GM18907 (cell line): ENCODE results near the gene NSG2.

ENCODE experiments used
- ATAC-seq: cut with Tn5 transposase; IDR thresholded peaks from one replicate; pipeline ENCODE4 v1.9.1; 2021; ENCODE audit warnings: mild to moderate bottlenecking, moderate library complexity; ENCODE audit not compliant: unreplicated experiment

Gene NSG2

DNA sequence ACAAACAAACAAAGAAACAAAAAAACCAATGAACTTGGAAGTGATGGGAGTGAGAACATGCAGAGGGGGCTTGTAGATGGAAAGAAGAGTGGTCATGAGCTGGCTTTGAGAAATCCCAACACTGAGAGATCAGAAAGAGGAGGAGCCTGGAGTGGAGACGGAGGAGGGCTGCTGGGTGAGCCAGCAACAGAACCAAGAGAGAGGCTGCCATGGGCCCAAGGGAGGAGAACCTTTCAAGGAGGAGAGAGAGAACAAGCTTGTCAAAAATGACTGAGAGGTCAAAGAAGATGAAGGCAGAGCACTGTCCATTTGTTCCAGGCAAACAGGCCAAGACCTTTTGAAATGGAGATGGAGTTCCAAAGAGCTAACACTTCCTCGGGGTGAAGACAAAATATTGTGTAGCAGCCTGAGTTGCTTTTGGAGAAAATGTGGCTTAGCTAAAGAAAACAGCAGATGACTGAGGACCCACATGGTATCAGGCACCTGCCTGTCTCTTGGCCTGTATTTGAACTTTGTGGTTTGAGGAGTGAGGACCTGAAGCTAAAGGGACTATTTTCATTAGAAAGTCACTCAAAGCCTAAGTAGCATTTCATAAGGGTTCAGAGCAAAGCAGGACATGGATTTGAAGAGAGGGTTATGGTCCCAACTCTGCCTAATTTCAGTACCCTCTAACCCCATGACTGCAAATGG is 13.1 kb downstream of the NSG2 start:
- ATAC-seq: no peak

DNA sequence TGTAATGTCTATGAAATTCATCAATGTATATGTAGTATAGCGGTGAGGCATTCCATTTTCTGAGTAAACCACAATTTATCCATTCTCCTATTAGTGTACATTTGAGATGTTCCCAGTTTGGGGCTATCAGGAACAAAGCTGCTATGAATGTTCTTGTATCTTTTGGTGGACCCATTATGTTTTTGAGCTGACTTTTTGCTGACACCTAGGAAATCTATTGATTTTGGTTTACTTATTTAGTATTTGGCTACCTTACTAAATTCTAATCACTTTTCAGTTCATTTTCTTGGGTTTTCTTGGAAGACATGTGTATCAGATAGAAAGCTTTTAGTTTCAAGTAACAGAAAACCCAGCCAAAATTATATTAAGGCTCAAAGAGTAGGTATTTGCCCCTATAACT is 13.7 kb downstream of the NSG2 start:
- ATAC-seq: no peak

DNA sequence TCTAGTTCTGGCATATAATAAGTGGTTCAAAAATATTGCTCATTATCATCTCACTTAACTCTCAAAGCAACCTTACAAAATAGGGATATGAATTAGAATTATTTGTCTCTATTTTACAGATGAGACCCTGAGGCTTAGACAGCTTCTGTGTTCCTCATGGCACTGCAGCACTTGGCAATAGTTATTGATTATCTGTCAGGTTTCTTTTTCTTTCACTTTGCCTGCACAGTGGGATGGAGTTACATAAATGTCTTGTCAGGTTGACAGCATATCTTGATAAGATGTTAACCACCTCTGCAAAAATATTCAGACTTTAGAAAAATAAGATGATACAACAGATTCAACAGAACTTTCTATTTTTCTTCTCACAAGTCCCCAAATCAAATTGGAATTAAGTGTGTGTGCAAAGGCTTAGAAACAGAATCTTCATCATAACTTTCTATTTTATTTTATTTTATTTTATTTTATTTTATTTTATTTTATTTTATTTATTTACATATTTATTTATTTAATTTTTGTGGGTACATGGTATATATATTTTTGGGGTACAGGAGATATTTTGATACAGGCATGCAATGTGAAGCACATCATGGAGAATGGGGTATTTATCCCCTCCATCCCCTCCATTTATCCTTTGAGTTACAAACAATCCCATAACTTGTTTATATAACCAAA is 17.7 kb downstream of the NSG2 start:
- no peak for ATAC-seq

DNA sequence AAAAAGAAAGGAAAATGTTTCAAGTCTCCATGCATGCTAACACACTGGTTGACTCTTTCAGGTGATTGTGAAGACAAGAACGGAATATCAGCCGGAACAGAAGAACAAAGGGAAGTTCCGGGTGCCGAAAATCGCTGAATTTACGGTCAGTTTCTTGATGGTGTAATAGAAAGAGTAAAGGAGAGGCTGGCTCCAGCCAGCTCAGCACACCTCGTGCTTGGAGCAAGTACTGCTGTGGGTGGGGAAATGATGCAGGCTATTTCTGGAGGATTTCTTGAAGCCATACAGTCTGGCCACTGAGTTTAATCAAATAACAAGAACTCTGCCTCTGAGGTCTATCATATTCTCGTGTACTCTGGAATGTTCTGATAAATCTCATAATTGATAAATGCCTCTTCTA is 18.7 kb downstream of the NSG2 start:
- no peak for ATAC-seq

DNA sequence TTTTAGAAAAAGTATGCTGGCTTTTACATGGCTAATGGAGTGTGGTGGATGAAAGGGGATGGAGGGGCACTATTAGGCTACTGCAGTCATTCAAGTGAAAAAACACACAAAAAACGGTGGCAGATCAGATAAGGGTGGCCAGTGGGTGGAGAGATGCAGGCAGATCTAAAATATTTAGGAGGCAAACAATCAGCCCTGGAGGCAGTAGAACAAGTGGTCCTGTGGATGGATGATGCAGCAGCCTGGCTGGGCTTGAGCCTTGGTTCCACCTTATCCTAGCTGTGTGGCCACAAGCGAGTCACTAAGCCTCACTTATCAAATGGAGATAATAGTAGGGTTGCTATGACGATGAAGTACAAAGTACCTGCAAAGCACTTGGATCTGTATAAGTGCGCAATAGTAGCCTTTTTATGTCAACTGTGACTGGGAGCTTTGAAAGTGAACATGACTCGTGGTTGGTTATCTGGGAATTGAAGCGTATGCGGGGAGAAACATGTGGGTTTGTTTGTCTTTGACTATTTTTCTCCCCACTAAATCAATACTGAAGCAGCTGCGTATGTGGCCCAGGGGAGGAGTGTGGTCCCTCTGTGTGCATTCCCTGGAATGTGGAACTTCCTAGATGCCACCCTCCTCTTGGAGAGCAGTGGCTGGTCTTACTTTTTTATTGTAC is 20.2 kb downstream of the NSG2 start:
- ATAC-seq: no peak

DNA sequence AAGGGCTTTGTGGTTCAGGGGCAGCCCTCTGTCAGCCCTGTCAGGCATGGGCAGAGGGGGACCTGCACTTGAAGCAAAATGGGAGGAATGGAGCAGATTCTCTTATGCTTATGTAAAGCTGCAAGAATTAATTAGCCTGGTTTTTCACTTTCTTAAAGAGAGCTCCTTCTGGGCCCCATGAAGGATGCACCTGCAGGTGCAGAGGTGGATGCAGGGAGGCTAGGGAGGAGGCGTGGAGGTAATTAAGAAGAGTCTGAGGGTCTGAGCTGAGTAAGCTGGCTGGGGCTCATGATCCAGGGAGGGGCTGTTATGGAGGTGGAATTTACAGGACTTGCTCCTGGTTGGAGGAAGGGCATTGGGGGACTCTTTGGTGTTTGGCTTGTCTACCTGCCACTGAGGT is 22.0 kb downstream of the NSG2 start:
- ATAC-seq: no peak

DNA sequence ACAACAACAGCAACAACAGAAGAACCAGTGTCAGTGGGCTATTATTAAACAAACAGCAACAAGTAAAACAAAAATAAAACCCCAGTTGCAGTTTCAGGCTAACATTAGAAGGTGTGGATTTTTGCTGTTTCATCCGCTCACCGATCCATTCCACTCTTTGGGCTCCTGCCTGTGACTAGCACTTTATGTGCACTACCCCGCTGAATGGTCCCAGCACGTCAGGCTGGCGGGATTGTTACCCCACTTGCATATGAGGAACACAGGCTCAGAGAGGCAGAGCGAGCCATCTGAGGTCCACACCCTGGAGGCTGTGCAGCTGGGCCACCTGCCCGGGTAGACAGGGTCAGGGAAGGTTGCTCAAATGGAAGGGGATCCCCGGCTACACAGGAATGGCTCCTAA is 26.0 kb downstream of the NSG2 start:
- no peak for ATAC-seq

DNA sequence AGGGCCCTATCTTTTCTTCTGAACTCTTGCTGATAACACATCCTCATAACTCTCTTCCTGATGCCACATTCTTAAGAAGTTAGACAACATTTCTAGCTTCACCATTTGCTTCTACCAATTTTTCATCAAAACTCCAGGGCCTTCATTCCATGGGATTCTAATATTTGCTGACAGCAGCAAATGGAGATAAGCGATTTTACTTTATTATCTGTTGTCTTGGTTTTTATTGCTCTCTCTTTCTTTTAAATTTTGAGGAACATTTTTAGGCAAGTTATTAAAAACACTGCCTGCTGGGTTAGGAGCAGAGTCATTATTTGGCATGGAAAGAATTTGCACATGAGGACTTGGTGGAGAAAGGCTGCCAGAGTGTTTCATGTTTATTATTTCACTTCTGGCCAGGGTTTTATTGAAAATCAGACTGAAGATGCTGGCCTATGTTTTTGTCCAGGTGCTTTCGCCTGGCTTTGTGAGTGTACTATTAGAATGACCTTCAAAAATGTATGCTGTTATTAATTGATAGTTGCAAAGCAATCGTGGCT is 27.7 kb downstream of the NSG2 start:
- no peak for ATAC-seq

DNA sequence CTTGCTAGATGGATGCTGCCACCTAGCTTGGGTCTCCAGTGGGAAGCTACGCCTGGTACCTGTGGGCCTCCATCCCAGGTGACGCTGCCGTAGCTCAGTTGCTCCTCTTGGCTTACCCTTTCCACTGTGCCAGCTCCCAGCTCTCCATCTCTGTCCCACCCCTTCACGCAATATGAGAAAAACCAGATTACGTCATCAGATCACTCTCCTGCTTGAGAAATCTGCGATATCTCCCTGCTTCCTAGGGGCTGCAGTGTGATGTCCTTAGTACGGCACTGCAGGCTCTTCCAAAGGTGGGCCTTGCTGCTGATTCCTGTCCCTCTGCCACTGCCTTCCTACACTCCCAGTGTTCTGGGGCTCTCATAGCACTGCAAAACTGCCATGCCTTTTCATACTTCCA is 28.9 kb downstream of the NSG2 start:
- no peak for ATAC-seq

DNA sequence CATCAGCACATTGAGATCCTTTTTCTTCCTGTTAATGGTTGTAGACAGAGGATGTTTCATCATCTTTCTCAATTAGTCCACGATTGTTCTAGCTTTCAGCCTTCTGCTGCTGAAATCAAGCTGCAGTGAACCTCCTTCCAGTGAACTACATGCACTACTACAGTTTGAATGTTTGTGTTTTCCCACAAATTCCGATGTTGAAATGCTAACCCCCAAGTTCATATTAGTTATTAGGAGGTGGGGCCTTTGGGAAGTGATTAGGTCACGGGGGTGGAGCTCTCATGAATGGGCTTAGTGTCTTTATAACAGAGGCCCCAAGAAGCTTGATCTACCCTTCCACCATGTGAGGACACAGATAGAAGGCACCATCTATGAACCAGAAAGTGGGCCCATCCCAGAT is 32.9 kb downstream of the NSG2 start:
- ATAC-seq: no peak

DNA sequence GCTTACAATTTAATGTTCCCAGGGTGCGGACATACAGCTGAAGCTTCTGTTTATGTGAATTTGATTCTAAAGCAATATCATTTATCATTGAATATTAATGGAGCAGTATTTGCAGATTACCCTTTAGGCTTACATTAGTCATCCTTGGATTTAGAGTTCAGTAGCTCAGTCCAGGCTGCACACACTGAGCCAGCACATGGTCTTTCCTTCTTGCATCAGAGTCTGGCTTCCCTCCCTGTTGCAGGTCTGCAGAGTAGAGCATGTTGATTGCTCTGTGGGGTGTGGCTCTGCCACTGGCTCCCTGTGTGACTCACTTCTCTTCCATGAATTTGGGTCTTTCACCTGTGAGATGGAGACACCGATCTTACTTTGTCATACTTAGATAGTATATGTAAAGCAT is 36.8 kb downstream of the NSG2 start:
- no peak for ATAC-seq

DNA sequence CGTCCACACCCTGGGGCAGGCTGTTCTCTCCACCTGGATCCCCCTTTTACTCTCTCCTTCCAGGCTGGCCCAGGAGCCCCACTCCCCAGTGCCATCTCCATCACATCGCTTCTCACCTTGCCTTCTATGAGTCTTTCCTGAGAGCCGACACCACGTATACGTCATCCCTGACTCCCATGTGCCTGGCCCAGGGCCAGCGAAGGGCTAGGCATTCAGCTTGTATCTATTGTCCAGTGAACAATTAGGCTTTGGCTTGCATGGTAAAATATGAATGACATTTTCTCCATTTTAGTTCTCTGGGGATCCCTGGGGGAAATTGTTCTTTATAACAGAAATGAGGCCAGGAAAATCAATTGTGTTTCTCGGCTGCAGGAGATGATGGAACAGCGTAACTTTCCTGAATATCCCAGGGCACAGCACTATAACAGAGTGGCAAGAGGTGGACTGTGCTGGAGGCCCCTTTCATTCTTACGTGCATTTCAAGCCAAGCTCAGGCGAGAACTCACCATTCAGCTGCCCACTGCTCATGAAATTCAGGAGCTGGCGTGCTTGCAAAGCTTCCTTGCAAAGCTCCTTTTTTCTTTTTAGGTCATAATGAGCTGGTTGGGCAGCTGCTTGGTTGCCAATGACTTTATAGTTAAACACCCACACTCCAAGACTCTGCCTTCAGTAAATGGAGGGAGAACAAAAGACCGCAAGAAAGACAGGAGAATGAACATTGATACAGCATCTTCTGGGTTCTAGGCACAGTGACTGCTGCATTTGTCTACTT is 37.7 kb downstream of the NSG2 start:
- no peak for ATAC-seq

DNA sequence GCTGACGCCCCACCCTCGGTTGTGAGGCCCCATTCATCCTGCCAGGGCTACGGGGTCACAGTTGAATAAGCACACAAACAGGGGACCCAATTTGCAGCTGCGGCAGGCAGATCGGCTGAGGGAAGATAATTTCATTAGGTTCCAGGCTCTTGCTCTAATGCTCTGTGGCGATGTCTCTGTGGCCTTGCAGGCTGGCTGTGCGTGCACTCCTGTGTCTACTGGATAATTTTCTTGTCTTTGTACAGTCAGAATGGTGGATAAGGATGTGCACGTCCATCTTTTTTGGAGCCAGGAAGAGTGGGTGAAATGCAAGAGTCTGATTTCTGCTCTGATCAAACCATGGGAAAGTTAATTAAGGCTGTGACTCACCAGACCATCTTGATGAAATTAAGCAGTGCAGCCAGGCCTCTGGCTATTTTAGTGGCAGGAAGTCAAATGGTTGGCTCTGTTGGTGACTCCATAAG is 39.2 kb downstream of the NSG2 start:
- no peak for ATAC-seq

DNA sequence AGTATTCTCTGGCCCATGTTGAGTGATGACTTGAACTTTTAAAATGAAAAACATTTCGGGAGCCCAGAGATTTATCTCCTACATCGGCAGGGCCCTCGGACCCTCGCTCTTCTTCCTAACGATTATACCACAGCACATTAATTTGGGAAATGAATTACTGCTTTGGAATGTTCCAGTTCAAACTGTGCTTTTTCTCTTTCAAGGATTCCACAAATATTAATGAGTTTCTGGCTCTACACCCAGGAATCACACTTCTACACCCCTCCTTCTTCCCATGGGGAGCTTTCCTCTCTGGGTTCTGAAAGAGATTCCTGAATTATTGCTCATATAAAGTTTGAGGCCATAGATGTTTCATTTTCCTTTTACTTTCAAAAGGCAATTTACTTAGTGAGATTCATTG is 41.2 kb downstream of the NSG2 start:
- ATAC-seq: no peak

DNA sequence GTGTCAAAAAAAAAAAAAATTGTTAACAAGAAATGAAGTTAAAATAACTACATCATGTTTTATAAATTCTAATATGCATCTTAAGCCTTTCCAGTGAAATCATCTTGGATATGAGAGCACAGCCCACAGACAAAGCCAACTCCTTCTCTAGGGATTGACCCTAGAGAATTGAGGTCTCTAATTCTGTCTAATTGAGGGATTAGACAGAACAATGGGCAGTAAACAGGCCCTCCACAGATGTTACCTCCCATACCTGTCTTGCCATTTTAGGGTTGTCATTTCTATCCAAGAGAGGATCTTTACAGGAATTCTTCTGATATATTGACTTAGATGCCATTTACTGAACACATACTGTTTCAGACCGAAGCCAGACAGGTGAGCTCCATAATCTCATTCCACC is 42.3 kb downstream of the NSG2 start:
- ATAC-seq: no peak

DNA sequence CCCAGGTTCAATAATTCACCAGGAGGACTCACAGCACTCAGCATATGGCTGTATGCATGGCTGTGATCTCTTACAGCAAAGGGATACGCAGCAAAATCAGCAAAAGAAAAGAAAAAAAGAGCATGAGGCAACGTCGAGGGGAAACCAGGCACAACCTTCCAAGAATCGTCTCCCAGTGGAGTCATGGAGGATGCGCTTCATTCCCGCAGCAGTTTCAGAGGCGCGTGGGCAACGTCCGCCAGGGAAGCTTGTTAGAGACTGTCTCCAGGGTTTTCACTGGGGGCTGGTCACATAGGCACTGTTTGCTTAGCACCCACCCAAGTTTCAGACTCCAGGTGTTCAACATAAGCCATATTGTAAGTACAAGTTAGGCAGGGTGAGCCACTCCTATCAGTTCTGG is 44.6 kb downstream of the NSG2 start:
- no peak for ATAC-seq

DNA sequence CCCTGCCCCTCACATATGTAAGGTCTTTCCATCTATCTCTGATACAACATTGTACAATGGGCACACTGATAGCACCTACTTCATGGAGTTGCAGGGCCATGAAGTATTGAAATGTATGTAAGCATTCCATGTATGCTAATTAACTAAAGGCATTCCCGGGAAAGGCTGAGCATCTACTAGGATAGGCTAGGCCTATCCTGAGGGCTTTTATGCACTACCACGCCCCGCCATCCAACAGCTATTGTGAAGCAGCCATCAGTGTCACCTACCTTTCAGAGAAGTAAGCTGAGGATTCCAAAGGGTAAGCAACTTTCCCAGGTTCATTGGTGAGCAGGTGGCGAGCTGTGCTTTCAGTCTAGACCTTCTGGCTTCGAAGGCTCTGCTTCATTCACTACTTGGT is 47.6 kb downstream of the NSG2 start:
- no peak for ATAC-seq

DNA sequence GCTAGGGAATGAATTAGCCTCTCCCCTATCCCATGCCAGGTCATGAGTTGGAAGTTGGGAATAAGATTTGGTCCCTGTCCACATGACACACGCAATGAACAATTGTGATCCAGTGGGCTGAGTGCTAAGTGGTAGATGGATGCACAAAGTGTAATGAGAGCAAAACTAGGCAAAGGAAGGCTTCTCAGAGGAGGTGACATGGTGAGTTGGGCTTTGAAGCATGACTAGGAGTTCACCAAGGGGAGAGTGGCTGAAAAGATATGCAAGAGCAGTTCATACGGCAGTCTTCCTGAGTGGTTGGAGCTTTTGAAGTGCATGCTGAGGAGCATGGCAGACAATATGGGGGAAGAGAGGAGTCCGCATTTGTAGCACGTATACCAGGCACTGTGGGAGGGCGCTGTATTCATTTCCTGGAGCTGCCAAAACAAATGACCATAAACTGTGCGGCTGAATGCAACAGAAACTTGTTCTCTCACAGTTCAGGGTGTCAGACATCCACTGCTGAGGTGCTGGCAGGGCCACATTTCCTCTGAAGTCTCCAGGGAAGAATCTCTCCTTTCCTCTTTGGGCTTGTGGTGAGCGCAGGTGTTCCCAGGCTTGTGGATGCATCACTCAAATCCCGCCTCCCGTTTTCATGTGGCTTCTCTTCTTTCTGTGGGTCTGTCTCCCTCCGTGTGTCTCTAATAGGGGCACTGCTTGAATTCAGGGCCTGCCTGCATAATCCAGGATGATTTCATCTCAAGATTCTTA is 49.5 kb downstream of the NSG2 start:
- ATAC-seq: no peak

DNA sequence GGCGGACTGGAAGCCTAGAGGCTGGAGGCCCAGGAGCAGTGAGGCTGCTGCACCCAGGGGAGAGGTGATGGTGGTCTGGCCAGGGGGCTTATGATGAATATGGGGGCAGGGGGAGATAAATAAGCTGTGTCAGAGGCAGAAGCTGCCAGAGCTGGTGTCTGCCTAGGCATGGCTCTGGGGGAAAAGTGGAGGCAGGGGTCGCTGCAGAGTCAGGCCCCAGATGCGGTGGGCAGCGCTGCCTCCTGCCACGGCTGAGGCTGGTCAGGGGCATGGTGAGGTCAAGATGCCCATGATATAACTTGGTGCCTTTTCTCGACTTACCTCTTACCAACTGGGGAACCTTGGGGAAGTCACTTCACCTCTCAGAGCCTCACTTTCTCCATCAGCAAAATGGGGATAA is 51.1 kb downstream of the NSG2 start:
- ATAC-seq: no peak

DNA sequence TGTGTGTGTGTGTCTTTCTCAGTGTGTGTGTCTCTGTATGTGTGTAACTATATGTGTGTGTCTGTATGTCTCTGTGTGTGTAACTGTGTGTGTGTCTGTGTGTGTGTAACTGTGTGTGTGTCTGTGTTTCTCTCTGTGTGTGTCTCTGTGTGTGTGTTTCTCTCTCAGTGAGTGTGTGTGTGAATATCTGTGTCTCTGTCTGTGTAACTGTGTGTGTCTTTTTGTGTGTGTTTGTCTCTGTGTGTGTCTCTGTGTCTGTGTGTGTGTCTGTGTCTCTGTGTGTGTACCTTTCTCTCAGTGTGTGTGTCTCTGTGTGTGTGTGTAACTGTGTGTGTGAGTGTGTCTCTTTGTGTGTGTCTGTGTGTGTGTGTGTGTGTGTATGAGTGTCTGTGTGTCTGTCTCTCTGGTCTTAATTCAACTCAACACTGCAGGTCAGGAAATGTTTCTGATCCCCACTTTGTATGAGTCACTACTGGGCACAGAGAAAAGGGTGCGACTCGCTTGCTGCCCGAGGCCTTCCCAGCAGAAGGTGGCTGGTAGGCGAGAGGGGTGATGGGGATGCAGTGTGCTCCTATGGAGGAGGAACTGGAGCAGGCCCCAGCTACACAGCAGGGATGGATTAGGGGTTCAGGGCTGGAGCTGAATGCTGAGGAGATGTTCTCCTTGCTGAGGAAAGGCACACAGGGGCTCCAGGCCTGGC is 52.1 kb downstream of the NSG2 start:
- ATAC-seq: no peak
